Kidney epithelial cell (primary cell): ENCODE results near the gene KDM7A. TPM values are rescaled to one million over a fixed set of nuclear protein-coding genes. Genes with fewer than 3 reads are reported as not detected.
"Not testable (repeated sequence)": the region's sequence is repeated elsewhere in the genome, so short reads cannot be mapped to it uniquely, and the experiment has no call there.

Experiments used
- DNase-seq: peaks from one replicate; pipeline ENCODE4 v3.0.0-alpha.2; 2010; ENCODE audit warnings: low read depth
- H3K27me3 ChIP-seq: 2 replicates; pipeline ENCODE4 v1.6.0; 2011; ENCODE audit warnings: low read length; ENCODE audit not compliant: control insufficient read depth, insufficient read depth
- H3K36me3 ChIP-seq: 2 replicates; pipeline ENCODE4 v1.5.1; 2011; ENCODE audit warnings: low read length; ENCODE audit not compliant: control insufficient read depth, insufficient read depth
- H3K4me3 ChIP-seq: 2 replicates; pipeline ENCODE4 v1.5.1; 2011; ENCODE audit warnings: low read depth, mild to moderate bottlenecking, control low read depth, low read length
- total RNA-seq: library from RNA; depleted of rRNA; stranded (reverse); fragments of >200 nt; gene quantifications from 2 replicates; pipeline ENCODE4 v1.2.3, GENCODE V29; 2015
- TF ChIP-seq, protein P1 (sequence below): IDR thresholded peaks from 2 replicates; pipeline ENCODE4 v1.5.1; 2011; ENCODE audit warnings: mild to moderate bottlenecking, moderate library complexity, low read length, control low read depth, inconsistent platforms; ENCODE audit not compliant: insufficient read depth, poor library complexity, severe bottlenecking

Gene KDM7A
- total RNA-seq, 1 donor from 2014 or later = 11.5 TPM

- TF ChIP-seq, protein P1, sequence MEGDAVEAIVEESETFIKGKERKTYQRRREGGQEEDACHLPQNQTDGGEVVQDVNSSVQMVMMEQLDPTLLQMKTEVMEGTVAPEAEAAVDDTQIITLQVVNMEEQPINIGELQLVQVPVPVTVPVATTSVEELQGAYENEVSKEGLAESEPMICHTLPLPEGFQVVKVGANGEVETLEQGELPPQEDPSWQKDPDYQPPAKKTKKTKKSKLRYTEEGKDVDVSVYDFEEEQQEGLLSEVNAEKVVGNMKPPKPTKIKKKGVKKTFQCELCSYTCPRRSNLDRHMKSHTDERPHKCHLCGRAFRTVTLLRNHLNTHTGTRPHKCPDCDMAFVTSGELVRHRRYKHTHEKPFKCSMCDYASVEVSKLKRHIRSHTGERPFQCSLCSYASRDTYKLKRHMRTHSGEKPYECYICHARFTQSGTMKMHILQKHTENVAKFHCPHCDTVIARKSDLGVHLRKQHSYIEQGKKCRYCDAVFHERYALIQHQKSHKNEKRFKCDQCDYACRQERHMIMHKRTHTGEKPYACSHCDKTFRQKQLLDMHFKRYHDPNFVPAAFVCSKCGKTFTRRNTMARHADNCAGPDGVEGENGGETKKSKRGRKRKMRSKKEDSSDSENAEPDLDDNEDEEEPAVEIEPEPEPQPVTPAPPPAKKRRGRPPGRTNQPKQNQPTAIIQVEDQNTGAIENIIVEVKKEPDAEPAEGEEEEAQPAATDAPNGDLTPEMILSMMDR = no peak
- Histone ChIP-seq H3K36me3 (no peaks in the 10 kb centered on the region), H3K27me3 (no peaks in the 10 kb centered on the region), H3K4me3 (no peak overlapping the region)
- no peak for DNase-seq
Measured at GRCh38 chr7:140121326-140121725, 55.5 kb downstream of the KDM7A start.

DNA sequence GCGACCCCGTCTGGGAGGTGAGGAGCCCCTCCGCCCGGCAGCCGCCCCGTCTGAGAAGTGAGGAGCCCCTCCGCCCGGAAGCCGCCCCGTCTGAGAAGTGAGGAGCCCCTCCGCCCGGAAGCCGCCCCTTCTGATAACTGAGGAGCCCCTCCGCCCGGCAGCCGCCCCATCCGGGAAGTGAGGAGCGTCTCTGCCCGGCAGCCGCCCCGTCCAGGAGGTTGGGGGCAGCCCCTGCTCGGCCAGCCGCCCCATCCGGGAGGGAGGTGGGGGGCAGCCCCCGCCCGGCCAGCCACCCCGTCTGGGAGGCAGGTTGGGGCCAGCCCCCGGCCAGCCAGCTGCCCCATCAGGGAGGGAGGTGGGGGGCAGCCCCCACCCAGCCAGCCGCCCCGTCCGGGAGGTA lies 62.0 kb downstream of the KDM7A start:
- not testable (repeated sequence) for H3K27me3 ChIP-seq, H3K36me3 ChIP-seq, DNase-seq, H3K4me3 ChIP-seq

DNA sequence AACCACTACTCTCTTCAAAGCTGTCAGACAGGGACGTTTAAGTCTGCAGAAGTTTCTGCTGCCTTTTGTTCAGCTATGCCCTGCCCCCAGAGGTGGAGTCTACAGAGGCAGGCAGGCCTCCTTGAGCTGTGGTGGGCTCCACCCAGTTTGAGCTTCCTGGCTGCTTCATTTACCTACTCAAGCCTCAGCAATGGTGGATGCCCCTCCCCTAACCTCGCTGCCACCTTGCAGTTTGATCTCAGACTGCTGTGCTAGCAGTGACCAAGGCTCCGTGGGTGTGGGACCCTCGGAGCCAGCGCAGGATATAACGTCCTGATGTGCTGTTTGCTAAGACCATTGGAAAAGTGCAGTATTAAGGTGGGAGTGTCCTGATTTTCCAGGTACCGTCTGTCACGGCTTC lies 68.0 kb downstream of the KDM7A start:
- H3K36me3 ChIP-seq, H3K4me3 ChIP-seq: not testable (repeated sequence)

DNA sequence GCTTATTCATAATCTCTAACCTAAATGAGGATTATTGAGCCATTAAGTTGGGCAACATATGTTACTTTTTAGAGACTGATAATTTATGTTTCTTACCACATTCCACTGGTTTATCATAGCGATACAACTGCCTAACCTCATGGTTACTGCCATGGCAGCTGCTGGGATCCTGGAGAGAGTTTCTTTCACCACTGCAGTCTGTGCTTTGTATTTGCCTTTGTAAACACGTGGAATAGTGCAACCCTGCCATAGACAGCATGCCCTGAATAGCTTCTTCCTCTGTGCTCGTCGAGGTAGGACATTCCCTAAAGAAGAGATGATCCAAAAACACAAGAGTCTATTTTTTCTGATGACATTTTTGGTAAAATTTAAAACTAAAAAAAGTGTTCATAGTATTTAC lies 80.3 kb downstream of the KDM7A start:
- no peak overlapping the region for H3K4me3 ChIP-seq
- H3K36me3 ChIP-seq = no peaks in the 10 kb centered on the region
- H3K27me3 ChIP-seq = no peaks in the 10 kb centered on the region
- DNase-seq = no peak
- TF ChIP-seq, protein P1 = no peak

More for the DNA sequence above, 68.0 kb downstream of the KDM7A start:
- DNase-seq, H3K27me3 ChIP-seq: not testable (repeated sequence)

- no peak overlapping the region for H3K4me3 ChIP-seq
- DNase-seq = no peak
- TF ChIP-seq, protein P1 = no peak
- H3K27me3 ChIP-seq = no peaks in the 10 kb centered on the region
- no peaks in the 10 kb centered on the region for H3K36me3 ChIP-seq
Measured at GRCh38 chr7:140093375-140093774, 83.4 kb downstream of the KDM7A start.

DNA sequence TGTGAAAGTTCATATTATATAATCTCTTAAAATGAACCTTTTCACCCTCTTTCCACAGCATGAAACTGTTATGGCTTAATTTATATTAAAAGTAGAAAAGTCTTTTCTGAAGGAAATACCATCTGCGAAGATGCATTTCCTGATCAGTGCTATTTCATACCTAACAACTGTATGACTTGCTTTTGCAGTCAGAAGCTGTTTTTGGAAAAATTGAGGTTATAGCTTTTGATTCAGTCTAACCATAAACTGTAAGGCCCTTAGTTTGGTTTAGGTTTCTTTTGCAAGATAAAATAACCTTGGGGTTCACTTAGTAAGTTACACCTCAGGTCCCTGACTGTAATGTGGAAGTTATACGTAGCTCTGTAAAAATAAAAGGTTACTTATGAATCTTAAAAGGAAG lies 91.3 kb downstream of the KDM7A start:
- DNase-seq = no peak
- Histone ChIP-seq H3K27me3 (peaks cover 3% of the 10 kb centered on the region), H3K4me3 (no peak overlapping the region), H3K36me3 (no peaks in the 10 kb centered on the region)
- TF ChIP-seq, protein P1 = no peak

GRCh38 chr7:140084972-140085371 lies 91.8 kb downstream of the KDM7A start:
- no peak for DNase-seq
- peaks cover 5% of the 10 kb centered on the region for H3K27me3 ChIP-seq
- no peaks in the 10 kb centered on the region for H3K36me3 ChIP-seq
- no peak overlapping the region for H3K4me3 ChIP-seq
- TF ChIP-seq, protein P1 = no peak
